ENCODE measurements around the gene SPHK2.

SPHK2 gene

DNA sequence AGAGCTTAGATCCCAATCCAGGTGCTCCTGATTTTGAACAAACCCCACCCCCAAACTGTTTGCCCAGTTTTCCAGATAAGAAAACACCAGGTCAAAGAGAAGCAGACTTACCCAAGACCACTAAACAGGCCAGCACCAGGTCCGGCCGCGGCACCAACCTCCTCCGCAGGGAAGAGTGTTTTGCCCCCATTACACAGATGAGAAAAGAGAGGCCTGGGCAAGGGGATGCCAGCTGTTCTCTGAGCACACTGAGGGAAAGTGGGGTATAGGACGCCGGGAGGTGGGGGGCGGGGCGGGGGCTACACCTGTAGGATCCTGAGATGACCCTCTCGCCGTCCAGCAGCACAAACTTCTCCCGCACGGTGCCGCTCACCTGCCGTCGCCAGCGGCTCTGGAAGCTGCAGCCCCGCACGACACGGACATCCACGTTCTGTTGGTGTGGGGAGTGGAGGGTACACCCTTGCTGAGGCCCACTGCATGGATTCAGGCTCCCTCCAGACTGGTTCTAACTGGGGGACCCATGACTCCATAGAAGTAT, 9.7 kb upstream of the SPHK2 start:
- DNase-seq (ENCODE audit: low read depth in 1 of 2, low spot score in 1 of 2): no peak
- TF ChIP-seq JUND (IDR thresholded peaks at IDR 0.05; ENCODE audit: low read depth): no peak
- in situ Hi-C loops (cut with HindIII; ENCODE audit: low pct_unique_long_range_greater_than_20kb, low sequenced_read_pairs): no loop called here

DNA sequence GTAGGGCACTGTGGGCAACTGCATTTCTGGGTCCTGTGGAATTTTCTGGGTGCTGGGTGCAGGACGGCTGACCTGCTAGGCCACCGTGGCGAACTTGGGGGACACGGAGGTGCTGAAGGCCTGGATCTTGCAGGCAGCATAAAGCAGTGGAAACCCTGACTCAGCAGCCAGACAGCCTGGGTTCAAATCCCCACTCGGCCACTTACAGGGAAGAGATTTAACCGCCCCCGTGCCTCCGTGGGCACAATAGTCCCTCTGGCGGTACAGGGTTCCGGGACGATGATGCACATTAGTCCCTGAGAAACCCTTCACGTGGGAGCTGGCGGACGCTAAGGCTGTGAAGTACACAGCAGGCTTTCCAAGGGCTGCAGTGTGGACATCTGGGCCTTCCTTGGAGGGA, 7.4 kb upstream of the SPHK2 start:
- TF ChIP-seq JUND (IDR thresholded peaks at IDR 0.05; ENCODE audit: low read depth): no peak
- in situ Hi-C loops (cut with HindIII; ENCODE audit: low pct_unique_long_range_greater_than_20kb, low sequenced_read_pairs): no loop called here
- no peak for DNase-seq (ENCODE audit: low read depth in 1 of 2, low spot score in 1 of 2)

DNA sequence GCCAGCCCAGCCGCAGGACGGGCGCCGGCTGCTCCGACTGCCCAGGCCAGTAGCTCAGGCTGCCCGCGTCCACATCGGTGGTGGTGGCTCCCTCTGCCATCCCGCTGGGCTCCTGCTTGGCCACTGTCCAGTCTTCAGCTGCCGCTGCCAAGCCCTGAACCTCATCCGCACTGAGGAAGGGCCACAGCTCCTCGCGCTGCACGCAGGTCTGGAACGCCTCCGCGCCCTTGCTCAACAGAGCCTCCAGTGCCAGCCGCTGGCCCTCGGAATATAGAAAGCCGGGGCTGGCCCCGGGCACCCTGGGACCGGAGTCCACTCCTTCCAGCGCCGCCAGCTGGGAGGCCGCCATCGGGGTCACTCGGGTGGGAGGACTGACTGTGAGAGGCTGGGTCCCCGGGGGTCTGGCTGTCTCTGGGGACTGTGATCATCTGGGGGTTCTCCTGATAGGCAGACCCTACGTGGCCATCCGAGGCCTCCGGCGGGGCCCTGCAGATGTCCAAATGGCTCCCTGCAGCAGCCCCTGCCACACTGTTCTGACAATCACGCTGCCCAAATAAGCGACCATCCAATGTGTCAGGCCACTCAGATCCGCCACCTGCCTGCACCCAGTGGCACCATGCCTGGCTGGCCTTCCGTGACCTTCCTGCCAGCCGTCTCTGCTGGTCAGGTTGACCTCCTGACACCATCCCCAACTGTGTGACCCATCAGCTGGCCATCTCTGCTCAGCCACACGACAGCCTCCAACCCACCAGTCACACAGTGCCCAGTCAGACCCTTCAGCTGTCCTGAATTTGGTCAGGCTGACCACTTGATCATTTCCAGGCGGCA, 6.1 kb upstream of the SPHK2 start:
- DNase-seq (ENCODE audit: low read depth in 1 of 2, low spot score in 1 of 2): no peak
- TF ChIP-seq JUND (IDR thresholded peaks at IDR 0.05; ENCODE audit: low read depth): no peak
- in situ Hi-C loops (cut with HindIII; ENCODE audit: low pct_unique_long_range_greater_than_20kb, low sequenced_read_pairs): no loop called here

DNA sequence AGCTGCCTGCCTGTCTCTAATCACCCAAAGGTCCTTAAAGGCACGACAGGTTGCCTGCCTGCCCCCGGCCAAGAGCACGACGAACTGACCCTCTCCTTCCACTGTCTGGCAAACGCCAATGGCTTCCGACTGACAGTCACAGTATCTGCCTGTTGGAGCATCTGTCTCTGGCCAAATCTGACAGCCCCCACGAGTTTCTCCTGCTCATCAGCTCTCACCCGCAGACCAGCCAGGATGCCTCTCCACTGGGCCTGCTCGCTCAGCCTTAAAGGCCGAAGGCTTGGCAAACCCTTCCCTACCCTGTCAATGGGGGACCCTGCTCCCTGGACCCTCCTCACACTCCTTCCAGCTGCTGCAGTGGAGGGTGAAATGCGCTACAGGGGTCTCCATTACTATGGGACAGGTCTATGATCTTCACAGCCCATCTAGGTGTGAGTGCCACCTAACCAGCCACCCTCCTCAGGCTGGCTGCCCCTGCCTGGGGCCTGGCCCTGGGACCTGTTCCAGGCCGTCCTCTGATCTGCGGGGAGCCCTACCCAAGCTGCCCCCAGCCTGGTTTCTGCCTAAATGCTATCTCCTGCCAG, 5.4 kb upstream of the SPHK2 start:
- TF ChIP-seq JUND (IDR thresholded peaks at IDR 0.05; ENCODE audit: low read depth): no peak
- DNase-seq (ENCODE audit: low read depth in 1 of 2, low spot score in 1 of 2): no peak
- in situ Hi-C loops (cut with HindIII; ENCODE audit: low pct_unique_long_range_greater_than_20kb, low sequenced_read_pairs): no loop called here

DNA sequence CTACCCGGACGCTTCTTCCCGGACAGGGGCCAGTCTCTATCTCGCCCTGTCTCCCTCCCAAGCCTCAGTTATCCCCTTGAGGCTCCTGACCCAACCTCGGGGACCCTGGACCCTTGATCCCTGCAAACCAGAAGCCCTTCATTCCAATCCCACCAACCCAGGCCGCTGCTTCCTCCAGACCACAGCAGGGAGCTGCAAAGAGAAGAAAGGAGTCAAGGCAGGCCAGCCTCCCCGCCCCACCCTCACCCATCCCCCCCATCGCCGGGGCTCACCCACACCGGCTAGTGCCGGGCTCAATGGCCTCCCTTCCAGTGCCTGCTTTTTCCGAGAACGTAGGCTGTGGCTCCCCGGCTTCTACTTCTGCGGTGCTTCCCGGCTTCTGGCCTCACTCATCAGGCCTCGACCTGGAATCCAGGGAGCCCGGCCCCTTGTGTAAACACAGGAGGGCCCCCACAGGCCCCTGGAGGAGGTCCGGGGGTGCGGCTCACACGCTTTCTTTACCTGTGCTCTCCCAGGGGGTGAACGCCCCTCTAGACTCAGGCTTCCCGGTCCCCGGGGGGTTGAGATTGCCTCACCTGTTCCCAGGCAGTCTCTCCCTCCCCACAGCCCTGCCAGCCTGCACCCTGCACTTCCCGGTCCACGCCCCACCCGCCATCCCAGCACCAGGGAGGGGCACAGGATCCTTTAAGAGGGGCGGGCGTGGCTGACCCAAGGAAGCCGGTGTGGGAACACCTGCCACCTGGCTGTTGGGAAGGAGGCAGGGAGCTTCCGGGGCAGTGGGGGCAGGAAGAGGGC, 4.7 kb upstream of the SPHK2 start, which contains the start of gene FAM83E:
Gene FAM83E (minus strand): TSS at position 641 of the 795 bp plus-strand sequence. CDS start 1,704 bp downstream, outside the sequence.
- in situ Hi-C loops (cut with HindIII; ENCODE audit: low pct_unique_long_range_greater_than_20kb, low sequenced_read_pairs): no loop called here
- DNase-seq (ENCODE audit: low read depth in 1 of 2, low spot score in 1 of 2): peak in 1 of 2 experiments; percentile 47
- TF ChIP-seq JUND (IDR thresholded peaks at IDR 0.05; ENCODE audit: low read depth): no peak

DNA sequence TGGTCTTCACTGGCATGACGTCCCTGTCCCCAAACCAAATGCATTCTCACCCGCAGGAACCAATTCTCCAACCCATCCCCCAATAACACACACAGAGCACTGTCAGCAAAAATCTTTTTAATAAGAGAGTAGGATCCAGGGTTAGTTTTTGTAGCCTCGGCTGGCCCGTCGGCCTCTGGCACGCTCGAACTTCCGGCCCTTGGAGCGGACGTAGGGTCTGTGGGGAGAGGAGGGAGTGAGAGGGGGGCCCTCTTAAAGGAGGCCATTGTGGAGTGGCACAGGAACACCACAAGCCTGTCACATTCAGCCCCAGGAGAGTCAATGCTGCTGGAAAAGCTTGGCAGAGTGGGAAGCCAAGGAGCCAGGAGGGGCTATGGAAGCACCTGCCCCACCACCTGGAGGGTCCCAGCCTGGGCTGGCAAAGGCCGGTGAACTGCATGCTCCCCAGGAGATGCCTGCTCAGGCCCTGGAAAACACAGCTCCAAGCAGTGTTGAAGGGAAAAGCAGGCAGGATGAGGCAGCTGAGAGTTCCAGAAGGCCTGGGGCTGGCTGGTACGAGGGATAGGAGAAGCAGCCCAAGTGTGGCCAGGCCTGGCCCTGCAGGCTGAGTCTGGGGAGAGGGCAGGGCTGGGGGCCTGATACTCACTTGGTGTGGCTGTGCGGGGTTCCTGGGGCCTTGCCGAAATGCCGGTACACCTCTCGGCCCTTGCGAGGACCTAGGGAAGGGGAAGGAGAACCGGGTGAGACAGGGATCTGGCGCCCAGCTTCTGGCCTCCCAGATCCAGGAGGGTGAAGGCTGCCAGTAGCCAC, 3.9 kb upstream of the SPHK2 start:
- in situ Hi-C loops (cut with HindIII; ENCODE audit: low pct_unique_long_range_greater_than_20kb, low sequenced_read_pairs): no loop called here
- no peak for TF ChIP-seq JUND (IDR thresholded peaks at IDR 0.05; ENCODE audit: low read depth)
- no peak for DNase-seq (ENCODE audit: low read depth in 1 of 2, low spot score in 1 of 2)

DNA sequence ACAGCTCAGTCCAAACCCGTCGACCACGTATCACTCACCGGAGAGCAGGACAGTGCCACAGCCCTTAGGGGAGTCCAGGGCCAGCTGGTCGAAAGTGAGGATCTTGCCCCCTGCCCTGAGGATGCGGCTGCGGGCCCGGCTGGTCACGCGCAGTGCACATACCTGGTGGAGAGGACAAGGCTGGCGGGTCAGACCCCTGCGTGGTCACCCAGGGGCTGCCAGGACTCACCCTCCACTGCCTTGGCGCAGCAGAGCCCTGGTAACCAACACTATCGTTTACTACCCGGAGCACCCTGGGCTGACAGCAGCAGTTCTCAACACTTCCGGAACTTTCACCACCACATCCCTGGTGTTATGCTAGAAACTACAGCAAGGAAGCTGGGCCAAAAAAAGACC, 3.3 kb upstream of the SPHK2 start:
- no peak for TF ChIP-seq JUND (IDR thresholded peaks at IDR 0.05; ENCODE audit: low read depth)
- no peak for DNase-seq (ENCODE audit: low read depth in 1 of 2, low spot score in 1 of 2)
- in situ Hi-C loops (cut with HindIII; ENCODE audit: low pct_unique_long_range_greater_than_20kb, low sequenced_read_pairs): no loop called here

DNA sequence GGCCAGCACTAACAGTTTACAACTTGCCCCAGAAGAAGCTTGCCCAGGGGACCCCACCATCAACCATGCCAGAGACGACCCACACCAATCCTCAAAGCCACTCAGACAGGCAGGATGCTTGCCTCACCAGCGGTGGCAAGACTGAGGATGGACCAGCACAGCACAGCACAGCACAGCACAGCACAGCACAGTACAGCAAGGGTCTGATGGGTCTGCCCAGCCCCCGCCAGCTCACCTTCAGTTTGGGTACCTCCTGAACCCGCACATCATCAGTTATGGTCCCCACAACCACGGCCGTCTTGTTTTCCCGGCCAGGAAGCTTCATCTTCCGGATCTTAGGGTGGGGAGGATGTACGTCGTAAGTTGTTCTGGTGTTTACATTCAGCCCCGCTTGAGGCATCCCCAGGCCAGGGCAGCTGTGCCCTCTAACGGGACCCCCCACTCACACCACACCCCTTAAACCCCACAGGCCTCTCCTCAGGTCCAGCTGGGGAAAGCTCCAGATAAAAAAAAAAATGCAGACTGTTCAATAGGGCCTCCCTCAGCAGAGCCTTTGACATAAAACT, 2.7 kb upstream of the SPHK2 start:
- in situ Hi-C loops (cut with HindIII; ENCODE audit: low pct_unique_long_range_greater_than_20kb, low sequenced_read_pairs): no loop called here
- no peak for TF ChIP-seq JUND (IDR thresholded peaks at IDR 0.05; ENCODE audit: low read depth)
- DNase-seq (ENCODE audit: low read depth in 1 of 2, low spot score in 1 of 2): no peak

DNA sequence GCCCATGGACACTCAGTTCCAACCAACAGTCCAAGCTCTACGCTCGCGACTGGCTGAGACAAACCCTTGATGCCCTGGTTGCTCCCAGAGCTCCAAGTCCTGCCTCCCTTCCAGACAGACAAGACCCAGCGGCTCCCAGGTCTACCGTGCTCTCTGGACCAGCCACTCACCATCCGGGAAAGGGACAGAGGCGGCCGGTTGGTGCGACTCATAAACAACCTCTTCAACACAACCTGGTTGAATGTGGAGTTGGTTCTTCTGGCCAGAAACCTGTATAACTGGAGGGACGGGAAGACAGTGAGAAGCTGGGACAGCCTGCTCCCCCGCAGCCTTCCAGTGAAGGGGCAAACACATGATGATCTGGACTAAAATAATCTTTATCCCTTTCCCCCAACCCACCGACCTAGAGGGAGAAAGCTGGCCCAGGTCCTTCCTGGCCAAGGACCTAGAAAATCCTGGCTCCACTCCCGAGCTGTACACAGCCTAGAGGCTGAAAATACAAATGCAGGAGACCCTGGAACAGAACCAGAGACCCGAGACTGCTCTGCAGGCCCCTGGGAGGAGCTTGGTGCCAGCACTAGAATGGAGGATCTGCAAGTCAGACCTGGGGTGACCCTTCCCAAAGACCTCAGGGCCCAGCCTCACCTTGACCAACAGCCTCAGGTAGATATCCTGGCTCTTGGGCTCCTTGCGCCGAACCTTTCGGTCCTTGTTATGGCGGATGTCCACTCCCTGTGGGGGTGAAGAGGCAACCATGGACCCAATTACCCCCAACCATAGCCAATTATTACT, 2.0 kb upstream of the SPHK2 start:
- DNase-seq (ENCODE audit: low read depth in 1 of 2, low spot score in 1 of 2): peak in 1 of 2 experiments; percentile 73
- no peak for TF ChIP-seq JUND (IDR thresholded peaks at IDR 0.05; ENCODE audit: low read depth)
- in situ Hi-C loops (cut with HindIII; ENCODE audit: low pct_unique_long_range_greater_than_20kb, low sequenced_read_pairs): no loop called here

DNA sequence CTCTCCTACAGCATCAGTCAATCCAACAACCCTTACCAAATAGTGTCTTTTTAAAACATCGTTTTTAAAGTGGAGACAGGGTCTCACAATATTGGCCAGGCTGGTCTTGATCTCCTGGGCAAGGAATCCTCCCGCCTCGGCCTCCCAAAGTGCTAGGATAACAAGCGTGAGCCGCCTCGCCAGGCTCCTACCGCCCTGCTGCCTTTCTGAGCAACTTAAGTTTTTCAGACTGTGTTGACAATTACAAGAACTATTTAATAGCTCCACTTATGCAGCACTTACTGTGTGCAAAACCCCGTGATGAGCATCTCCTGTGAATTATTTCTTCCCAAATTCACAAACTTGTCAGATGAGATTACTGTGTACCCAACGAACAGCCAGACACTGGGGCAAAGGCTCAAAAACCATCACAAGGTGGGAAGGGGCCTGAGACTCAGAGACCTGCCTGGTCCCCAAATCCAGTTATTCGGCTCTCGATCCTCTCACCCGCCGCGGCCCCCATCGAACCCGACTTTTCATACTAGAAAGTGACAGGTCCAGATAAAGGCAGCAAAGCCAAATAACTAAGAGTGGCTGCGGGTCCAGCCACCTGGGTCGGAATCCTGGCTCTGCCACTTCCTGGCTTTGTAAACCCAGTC, 909 bp upstream of the SPHK2 start:
- in situ Hi-C loops (cut with HindIII; ENCODE audit: low pct_unique_long_range_greater_than_20kb, low sequenced_read_pairs): no loop called here
- no peak for DNase-seq (ENCODE audit: low read depth in 1 of 2, low spot score in 1 of 2)
- TF ChIP-seq JUND (IDR thresholded peaks at IDR 0.05; ENCODE audit: low read depth): no peak

Measured in T47D (cell line).